Stomach (tissue), 9 donors: ENCODE measurements around the gene ADCK2. TPM values are rescaled to one million over a fixed set of nuclear protein-coding genes. Genes with fewer than 3 reads are reported as not detected.
"Not testable (repeated sequence)": the region's sequence is repeated elsewhere in the genome, so short reads cannot be mapped to it uniquely, and the experiment has no call there.

Experiments
- DNase-seq, 2 donors: peaks; one replicate each; pipeline versions ENCODE4 v3.0.0 to v3.0.0-alpha.2; 2013 to 2019
- H3K27ac ChIP-seq, 5 donors: fragments of 200-600 bp in 4 of 5; sonication (generic) in 4 of 5; one replicate each; pipeline ENCODE4 v1.5.1; 2013 to 2019; ENCODE audit warnings: mild to moderate bottlenecking in 1 of 5, moderate library complexity in 1 of 5
- H3K27me3 ChIP-seq, 3 donors: fragments of 200-600 bp; sonication (generic); one replicate each; pipeline ENCODE4 v1.5.1; 2017 to 2019; ENCODE audit warnings: mixed run types in 1 of 3
- H3K36me3 ChIP-seq, 4 donors: fragments of 200-600 bp; sonication (generic); 1 replicate in 3 of 4; 2 replicates in 1 of 4; pipeline ENCODE4 v1.5.1; 2016 to 2019
- H3K4me1 ChIP-seq, 4 donors: fragments of 200-600 bp; sonication (generic); one replicate each; pipeline ENCODE4 v1.5.1; 2016 to 2019
- H3K4me3 ChIP-seq, 4 donors: fragments of 200-600 bp; sonication (generic) in 3 of 4; one replicate each; pipeline ENCODE4 v1.5.1; 2016 to 2019; ENCODE audit warnings: mild to moderate bottlenecking in 1 of 4
- H3K9me3 ChIP-seq, 4 donors: fragments of 200-600 bp; sonication (generic); one replicate each; pipeline ENCODE4 v1.5.1; 2016 to 2019
- CTCF ChIP-seq, 7 experiments: fragments of 450-650 bp in 4 of 7; fragments of 200-600 bp in 3 of 7; sonication (generic) in 3 of 7; IDR thresholded peaks; one replicate each; pipeline ENCODE4 v1.5.1; 2016 to 2019; ENCODE audit warnings: antibody characterized with exemption in 7 of 7, control low read depth in 2 of 7, mild to moderate bottlenecking in 1 of 7
- EP300 ChIP-seq: sonication (generic); formaldehyde crosslinking; IDR thresholded peaks from one replicate; pipeline ENCODE4 v1.6.1; 2017; ENCODE audit warnings: antibody characterized with exemption
- POLR2A ChIP-seq, 4 donors: fragments of 450-650 bp; IDR thresholded peaks; one replicate each; pipeline ENCODE4 v1.6.1; 2016; ENCODE audit warnings: antibody characterized with exemption in 4 of 4, control low read depth in 2 of 4, mild to moderate bottlenecking in 1 of 4, moderate library complexity in 1 of 4
- POLR2AphosphoS5 ChIP-seq, 3 donors: sonication (generic); formaldehyde crosslinking; IDR thresholded peaks; one replicate each; pipeline ENCODE4 v1.6.1; 2016; ENCODE audit warnings: antibody characterized with exemption in 3 of 3
- WGBS, 5 donors: extraction: QIAGEN DNeasy Blood & Tissue Kit in 3 of 5; methylation state at CpG; one replicate each; pipeline versions ENCODE4 v1.1.5 to v1.1.7; 2013 to 2018; 5-methylcytosine and 5-hydroxymethylcytosine counted together
- intact Hi-C: fragments of 100-400 bp; cut with DNase I; formaldehyde crosslinking; loops from one replicate; pipeline ENCODE4 v1.15.1; 2023; ENCODE audit warnings: low total_unique reads
- polyA plus RNA-seq, 3 donors: library from polyadenylated mRNA; stranded (reverse); fragments of 200-250 nt; gene quantifications; one replicate each; pipeline ENCODE4 v1.2.3, GENCODE V29; 2013
- total RNA-seq, 5 donors: library from RNA; depleted of rRNA; stranded (reverse); fragments of >200 nt; gene quantifications; one replicate each; pipeline versions ENCODE4 v1.1.0 to v1.2.3, GENCODE V29; 2014 to 2016
- donor health status: healthy with polysubstance abuse.
- donor health status: Bipolar disorder and iron deficiency.
- donor health status: healthy.

Gene ADCK2
- total and polyA plus RNA-seq, 8 donors, result 2.7 to 62.3 (median 20.7) TPM

DNA sequence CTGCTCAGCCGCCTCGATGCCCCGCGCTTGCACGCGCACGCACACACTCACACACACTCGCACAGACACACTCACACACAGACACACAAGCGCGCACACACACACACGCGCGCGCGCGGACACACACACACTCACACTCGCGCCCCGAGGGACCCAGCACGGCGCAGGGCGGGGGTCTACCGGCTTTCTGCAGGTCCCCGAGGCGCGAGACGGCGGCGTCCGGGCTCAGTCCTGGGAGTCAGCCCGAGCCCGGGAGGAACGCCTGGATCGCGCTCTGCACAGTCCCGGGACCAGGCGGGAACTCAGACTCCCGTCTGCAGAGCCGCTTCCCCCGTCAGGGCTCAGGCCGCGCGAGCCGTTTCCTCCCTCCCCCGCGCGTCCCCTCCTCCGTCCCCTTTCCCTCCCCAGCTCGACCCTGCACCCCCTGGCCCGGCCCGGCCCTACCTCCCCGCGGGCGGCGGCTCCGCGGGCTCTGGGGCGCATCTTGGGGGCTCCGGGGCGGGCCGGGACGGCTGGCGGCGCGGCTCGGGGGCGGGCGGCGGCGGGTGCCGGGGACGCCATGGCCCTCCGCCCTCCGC is 32.6 kb upstream of the ADCK2 start:
- whole genome bisulfite sequencing, 5 donors, result 1 to 4% (median 2%) methylated on average over 26 to 74 of the region's 74 CpGs

DNA sequence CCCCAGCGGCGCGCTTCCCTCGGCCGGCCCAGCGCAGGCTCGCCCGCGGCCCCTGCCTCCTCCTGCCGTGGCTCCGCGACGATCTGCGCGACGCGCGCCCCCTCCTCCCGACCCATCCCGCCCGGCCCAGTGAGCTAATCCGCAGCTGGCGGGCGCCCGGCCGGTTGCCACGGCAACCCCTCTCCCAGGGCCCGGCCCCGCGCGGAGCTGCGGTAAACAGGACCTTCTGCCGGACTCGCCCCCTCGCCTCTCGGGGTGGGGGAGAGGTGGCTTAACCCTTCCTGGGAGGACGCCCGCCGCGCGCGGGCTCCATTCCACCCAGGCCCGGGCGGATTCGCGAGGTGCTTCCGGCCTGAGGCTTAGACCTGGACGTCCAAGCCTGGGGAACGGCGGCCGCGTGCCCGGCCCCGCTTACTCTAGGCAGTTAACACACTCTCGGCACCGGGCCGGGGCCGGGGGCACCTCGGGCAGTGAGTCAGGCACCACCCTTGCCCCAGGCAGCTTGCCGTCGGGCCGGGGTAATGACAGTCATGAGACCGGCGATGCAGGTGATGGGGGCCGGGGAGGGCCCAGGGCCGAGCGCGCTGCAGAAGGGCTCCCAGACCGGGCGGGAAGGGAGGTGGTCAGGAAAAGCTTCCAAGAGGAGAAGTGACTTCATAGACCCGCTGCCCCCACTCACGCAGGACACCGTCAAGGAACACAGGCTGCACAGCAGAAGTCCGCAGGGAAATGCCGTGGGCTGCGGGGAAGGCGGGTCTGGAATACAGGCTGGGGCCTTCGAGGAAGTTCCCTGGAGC is 31.8 kb upstream of the ADCK2 start, which contains the start of gene DENND2A:
TSS of gene DENND2A (minus strand) at position 87 of the 797 bp plus-strand sequence. CDS start 38,416 bp downstream, outside the sequence.
- TF ChIP-seq POLR2AphosphoS5 (IDR thresholded peaks at IDR 0.05) (no peak), CTCF (IDR thresholded peaks at IDR 0.05) (no peak), POLR2A (IDR thresholded peaks at IDR 0.05) (no peak), EP300 (no peak)
- intact Hi-C loops, result no loop called here
- peak; percentile 53 to 96 for DNase-seq
- Histone ChIP-seq H3K27me3 (peaks cover 0 to 79% (median 22%) of the 10 kb centered on the region in 3 donors), H3K4me1 (peaks cover 4 to 46% (median 26%) of the 10 kb centered on the region in 4 donors), H3K4me3 (peak within 1 kb of the TSS; percentile 49 to 66 (median 57)), H3K36me3 (no peaks in the 10 kb centered on the region), H3K9me3 (no peaks in the 10 kb centered on the region), H3K27ac (peak within 1 kb of the TSS; percentile 66 to 85 (median 81))
- WGBS, 5 donors, result 8 to 50% (median 14%) methylated on average over 13 to 78 of the region's 78 CpGs

More for the DNA sequence above, 32.6 kb upstream of the ADCK2 start:
- H3K27me3 ChIP-seq, result peaks cover 0 to 80% (median 22%) of the 10 kb centered on the region in 3 donors
- DNase-seq, result peak; percentile 34 to 82
- no peaks in the 10 kb centered on the region for H3K36me3 ChIP-seq
- intact Hi-C loops, result no loop called here
- TF ChIP-seq CTCF (IDR thresholded peaks at IDR 0.05), result no peak
- TF ChIP-seq POLR2A (IDR thresholded peaks at IDR 0.05), result no peak
- TF ChIP-seq EP300, result no peak
- no peak for TF ChIP-seq POLR2AphosphoS5 (IDR thresholded peaks at IDR 0.05)
- peak overlapping the region; percentile 61 to 85 (median 81) for H3K27ac ChIP-seq
- H3K4me1 ChIP-seq, result peaks cover 4 to 54% (median 27%) of the 10 kb centered on the region in 4 donors
- H3K4me3 ChIP-seq, result peak overlapping the region; percentile 49 to 66 (median 57)
- H3K9me3 ChIP-seq, result no peaks in the 10 kb centered on the region

DNA sequence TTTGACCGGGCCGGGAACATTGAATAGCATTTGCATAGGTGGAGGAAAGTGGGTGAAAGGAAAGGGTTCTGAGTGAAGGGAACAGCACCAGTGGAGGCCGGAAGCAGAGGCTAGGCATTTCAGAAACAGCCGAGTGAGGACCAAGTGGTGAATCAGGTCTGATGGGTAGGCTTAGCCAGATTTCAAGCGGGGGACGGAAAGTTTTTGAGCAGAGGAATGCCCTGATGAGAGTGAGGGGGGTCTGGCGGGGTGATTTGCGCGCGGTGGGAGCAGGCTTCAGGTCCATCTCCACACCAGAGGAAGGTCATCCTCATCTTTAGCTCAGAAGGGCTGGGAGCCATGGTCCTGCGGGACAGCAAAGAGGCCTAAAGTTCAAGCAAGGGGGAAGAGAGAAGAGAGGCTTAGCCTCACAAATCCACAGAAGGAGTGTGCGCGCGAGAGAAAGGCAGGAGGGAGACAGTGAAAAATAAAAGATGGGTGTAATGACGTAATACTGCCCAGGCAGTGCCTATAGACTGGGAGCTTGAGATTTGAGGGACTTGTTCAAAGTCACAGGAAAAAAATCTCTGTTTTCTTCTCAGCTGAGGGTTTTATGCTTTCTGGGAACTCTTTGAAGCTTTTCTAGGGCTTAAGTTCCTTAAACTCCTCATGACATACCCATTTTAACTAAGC is 31.1 kb upstream of the ADCK2 start:
- 59 to 72% (median 68%) methylated on average over 15 of the region's 15 CpGs for WGBS, 5 donors
- no peak for TF ChIP-seq POLR2A (IDR thresholded peaks at IDR 0.05)
- TF ChIP-seq POLR2AphosphoS5 (IDR thresholded peaks at IDR 0.05), result no peak
- TF ChIP-seq CTCF (IDR thresholded peaks at IDR 0.05), result no peak
- TF ChIP-seq EP300, result no peak
- intact Hi-C loops, result no loop called here
- no peak for DNase-seq
- Histone ChIP-seq H3K9me3 (no peaks in the 10 kb centered on the region), H3K36me3 (no peaks in the 10 kb centered on the region), H3K4me3 (peak overlapping the region in 3 of 4 donors; percentile 49 to 66 (median 58)), H3K27me3 (peaks cover 0 to 74% (median 22%) of the 10 kb centered on the region in 3 donors), H3K4me1 (peaks cover 4 to 45% (median 24%) of the 10 kb centered on the region in 4 donors), H3K27ac (peak overlapping the region; percentile 14 to 84 (median 81))

GRCh38 chr7:140643416-140643815 is 29.3 kb upstream of the ADCK2 start:
- H3K27me3 ChIP-seq, result peaks cover 0 to 57% (median 22%) of the 10 kb centered on the region in 3 donors
- H3K9me3 ChIP-seq, result no peaks in the 10 kb centered on the region
- no peaks in the 10 kb centered on the region for H3K36me3 ChIP-seq
- intact Hi-C loops, result no loop called here
- H3K4me3 ChIP-seq, result no peak overlapping the region
- TF ChIP-seq EP300 (no peak), CTCF (IDR thresholded peaks at IDR 0.05) (no peak), POLR2AphosphoS5 (IDR thresholded peaks at IDR 0.05) (no peak), POLR2A (IDR thresholded peaks at IDR 0.05) (no peak)
- peaks cover 4 to 34% (median 20%) of the 10 kb centered on the region in 4 donors for H3K4me1 ChIP-seq
- DNase-seq, result no peak
- H3K27ac ChIP-seq, result no peak overlapping the region
- WGBS, 5 donors, result 90 to 95% (median 90%) methylated on average over 5 of the region's 5 CpGs

DNA sequence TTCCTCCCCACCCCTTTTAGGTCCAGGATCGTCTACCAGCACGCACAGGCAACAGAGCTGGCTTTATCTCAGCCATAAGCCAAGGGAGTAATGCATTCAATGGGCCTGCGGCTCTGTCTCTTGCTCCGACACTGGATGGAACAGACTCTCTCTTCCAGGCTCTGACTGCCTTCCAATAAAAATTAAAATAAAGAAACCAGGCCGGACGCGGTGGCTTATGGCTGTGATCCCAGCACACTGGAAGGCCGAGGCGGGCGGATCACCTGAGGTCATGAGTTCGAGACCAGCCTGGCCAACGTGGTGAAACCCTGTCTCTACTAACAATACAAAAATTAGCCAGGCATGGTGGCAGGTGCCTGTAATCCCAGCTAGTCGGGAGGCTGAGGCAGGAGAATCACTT is 28.0 kb upstream of the ADCK2 start:
- DNase-seq, H3K4me3 ChIP-seq, H3K36me3 ChIP-seq, H3K27ac ChIP-seq, intact Hi-C loops, H3K9me3 ChIP-seq: not testable (repeated sequence)
- Histone ChIP-seq H3K27me3 (peaks cover 0 to 44% (median 19%) of the 10 kb centered on the region in 3 donors), H3K4me1 (peaks cover 2 to 20% (median 12%) of the 10 kb centered on the region in 4 donors)
- WGBS, 5 donors, result 86 to 93% (median 91%) methylated on average over 13 of the region's 13 CpGs
